Tibial artery (tissue), 4 donors: ENCODE results near the gene ATP10B.

Experiments
- DNase-seq, 2 donors: peaks; one replicate each; pipeline ENCODE4 v3.0.0-alpha.2; 2019
- H3K27ac ChIP-seq, 2 donors: fragments of 200-600 bp; sonication (generic) in 1 of 2; 1 replicate in 1 of 2; 2 replicates in 1 of 2; pipeline ENCODE4 v1.5.1; 2018 to 2019; ENCODE audit warnings: mild to moderate bottlenecking in 1 of 2
- H3K27me3 ChIP-seq, 2 donors: fragments of 200-600 bp; sonication (generic) in 1 of 2; one replicate each; pipeline versions ENCODE4 v1.5.1 to v1.6.0; 2016 to 2019
- H3K36me3 ChIP-seq, 3 donors: fragments of 200-600 bp; sonication (generic) in 2 of 3; one replicate each; pipeline ENCODE4 v1.5.1; 2016 to 2019; ENCODE audit warnings: mild to moderate bottlenecking in 2 of 3
- H3K4me1 ChIP-seq, 4 donors: fragments of 200-600 bp; sonication (generic) in 2 of 4; 1 replicate in 3 of 4; 2 replicates in 1 of 4; pipeline ENCODE4 v1.5.1; 2016 to 2019
- H3K4me3 ChIP-seq, 2 donors: fragments of 200-600 bp; sonication (generic) in 1 of 2; 1 replicate in 1 of 2; 2 replicates in 1 of 2; pipeline ENCODE4 v1.5.1; 2018 to 2019; ENCODE audit warnings: mild to moderate bottlenecking in 2 of 2
- H3K9me3 ChIP-seq, 3 donors: fragments of 200-600 bp; sonication (generic) in 1 of 3; one replicate each; pipeline ENCODE4 v1.5.1; 2016 to 2019
- intact Hi-C: fragments of 100-400 bp; cut with DNase I; formaldehyde crosslinking; loops from one replicate; pipeline ENCODE4 v1.15.0; 2023; ENCODE audit warnings: low total_unique reads
- TF ChIP-seq, protein P1 (sequence below), 2 experiments: fragments of 200-600 bp in 1 of 2; fragments of 450-650 bp in 1 of 2; IDR thresholded peaks; one replicate each; pipeline ENCODE4 v1.5.1; 2017 to 2019; ENCODE audit warnings: antibody characterized with exemption in 2 of 2, mild to moderate bottlenecking in 1 of 2, moderate library complexity in 1 of 2

The ATP10B gene

GRCh38 chr5:160637357-160638090 lies 214.5 kb downstream of the ATP10B start:
- no peak overlapping the region for H3K27ac ChIP-seq
- H3K4me1 ChIP-seq, result no peaks in the 10 kb centered on the region
- intact Hi-C loops, result no loop called here
- TF ChIP-seq, protein P1, sequence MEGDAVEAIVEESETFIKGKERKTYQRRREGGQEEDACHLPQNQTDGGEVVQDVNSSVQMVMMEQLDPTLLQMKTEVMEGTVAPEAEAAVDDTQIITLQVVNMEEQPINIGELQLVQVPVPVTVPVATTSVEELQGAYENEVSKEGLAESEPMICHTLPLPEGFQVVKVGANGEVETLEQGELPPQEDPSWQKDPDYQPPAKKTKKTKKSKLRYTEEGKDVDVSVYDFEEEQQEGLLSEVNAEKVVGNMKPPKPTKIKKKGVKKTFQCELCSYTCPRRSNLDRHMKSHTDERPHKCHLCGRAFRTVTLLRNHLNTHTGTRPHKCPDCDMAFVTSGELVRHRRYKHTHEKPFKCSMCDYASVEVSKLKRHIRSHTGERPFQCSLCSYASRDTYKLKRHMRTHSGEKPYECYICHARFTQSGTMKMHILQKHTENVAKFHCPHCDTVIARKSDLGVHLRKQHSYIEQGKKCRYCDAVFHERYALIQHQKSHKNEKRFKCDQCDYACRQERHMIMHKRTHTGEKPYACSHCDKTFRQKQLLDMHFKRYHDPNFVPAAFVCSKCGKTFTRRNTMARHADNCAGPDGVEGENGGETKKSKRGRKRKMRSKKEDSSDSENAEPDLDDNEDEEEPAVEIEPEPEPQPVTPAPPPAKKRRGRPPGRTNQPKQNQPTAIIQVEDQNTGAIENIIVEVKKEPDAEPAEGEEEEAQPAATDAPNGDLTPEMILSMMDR (IDR thresholded peaks at IDR 0.05), result no peak
- H3K4me3 ChIP-seq, result no peak overlapping the region
- no peaks in the 10 kb centered on the region for H3K36me3 ChIP-seq
- no peak for DNase-seq
- H3K9me3 ChIP-seq, result no peaks in the 10 kb centered on the region
- no peaks in the 10 kb centered on the region for H3K27me3 ChIP-seq

DNA sequence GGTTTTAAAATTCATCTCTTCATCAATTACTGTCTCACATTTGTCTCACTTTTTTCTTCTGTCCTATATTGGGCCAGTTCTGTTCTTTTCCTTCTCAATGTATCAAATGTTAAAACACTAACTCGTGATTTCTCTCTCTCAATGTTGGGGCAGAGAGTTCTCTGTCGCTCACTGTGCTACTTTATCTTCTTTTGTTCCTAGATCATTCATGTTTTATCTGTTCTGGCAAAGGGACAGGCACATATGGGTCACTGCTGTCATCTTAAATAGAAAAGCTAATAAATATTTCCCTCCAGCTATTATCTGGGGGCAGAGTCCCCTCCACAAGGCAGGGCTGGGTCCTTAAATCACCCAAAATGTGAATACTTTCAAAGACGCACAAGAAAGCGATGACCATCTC lies 216.3 kb downstream of the ATP10B start:
- Histone ChIP-seq H3K27ac (no peak overlapping the region), H3K9me3 (no peaks in the 10 kb centered on the region), H3K4me3 (no peak overlapping the region), H3K36me3 (no peaks in the 10 kb centered on the region), H3K27me3 (no peaks in the 10 kb centered on the region), H3K4me1 (no peaks in the 10 kb centered on the region)
- DNase-seq, result no peak
- TF ChIP-seq, protein P1 (IDR thresholded peaks at IDR 0.05), result no peak
- intact Hi-C loops, result no loop called here

GRCh38 chr5:160635046-160635445 lies 217.0 kb downstream of the ATP10B start:
- H3K4me3 ChIP-seq, result no peak overlapping the region
- TF ChIP-seq, protein P1 (IDR thresholded peaks at IDR 0.05), result no peak
- no peaks in the 10 kb centered on the region for H3K36me3 ChIP-seq
- intact Hi-C loops, result no loop called here
- no peak for DNase-seq
- H3K9me3 ChIP-seq, result no peaks in the 10 kb centered on the region
- H3K27ac ChIP-seq, result no peak overlapping the region
- H3K27me3 ChIP-seq, result no peaks in the 10 kb centered on the region
- H3K4me1 ChIP-seq, result no peaks in the 10 kb centered on the region

GRCh38 chr5:160629003-160629402 lies 223.0 kb downstream of the ATP10B start:
- Histone ChIP-seq H3K36me3 (no peaks in the 10 kb centered on the region), H3K4me3 (no peak overlapping the region), H3K27ac (no peak overlapping the region), H3K27me3 (no peaks in the 10 kb centered on the region), H3K9me3 (no peaks in the 10 kb centered on the region), H3K4me1 (no peaks in the 10 kb centered on the region)
- TF ChIP-seq, protein P1 (IDR thresholded peaks at IDR 0.05), result no peak
- intact Hi-C loops, result no loop called here
- no peak for DNase-seq

DNA sequence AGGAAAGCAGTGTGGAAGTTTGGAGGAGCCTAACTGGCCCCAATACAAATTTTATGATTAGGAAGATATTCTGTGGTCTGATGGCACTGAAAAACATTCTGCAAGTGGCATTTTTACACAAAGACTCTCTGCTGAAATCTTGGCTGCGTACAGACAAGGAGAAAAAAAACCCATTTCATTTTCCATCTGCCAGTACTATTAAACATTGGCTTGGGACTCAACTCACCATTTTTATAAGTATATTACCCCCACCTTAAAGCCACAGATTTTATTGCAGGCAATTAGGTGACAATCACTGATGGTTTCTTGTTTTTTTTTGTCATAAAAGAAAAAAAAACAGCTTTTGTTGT lies 223.4 kb downstream of the ATP10B start:
- Histone ChIP-seq H3K9me3 (no peaks in the 10 kb centered on the region), H3K27ac (no peak overlapping the region), H3K4me1 (no peaks in the 10 kb centered on the region), H3K36me3 (no peaks in the 10 kb centered on the region), H3K4me3 (no peak overlapping the region), H3K27me3 (no peaks in the 10 kb centered on the region)
- intact Hi-C loops, result no loop called here
- TF ChIP-seq, protein P1 (IDR thresholded peaks at IDR 0.05), result no peak
- DNase-seq, result no peak
